ENCODE data around the gene TYW1. TPM values are rescaled to one million over a fixed set of nuclear protein-coding genes. Genes with fewer than 3 reads are reported as not detected.
"Not testable (repeated sequence)": the region's sequence is repeated elsewhere in the genome, so short reads cannot be mapped to it uniquely, and the experiment has no call there.

The TYW1 gene
- total RNA-seq, 1 donor from 2014 or later: 16.6 TPM

DNA sequence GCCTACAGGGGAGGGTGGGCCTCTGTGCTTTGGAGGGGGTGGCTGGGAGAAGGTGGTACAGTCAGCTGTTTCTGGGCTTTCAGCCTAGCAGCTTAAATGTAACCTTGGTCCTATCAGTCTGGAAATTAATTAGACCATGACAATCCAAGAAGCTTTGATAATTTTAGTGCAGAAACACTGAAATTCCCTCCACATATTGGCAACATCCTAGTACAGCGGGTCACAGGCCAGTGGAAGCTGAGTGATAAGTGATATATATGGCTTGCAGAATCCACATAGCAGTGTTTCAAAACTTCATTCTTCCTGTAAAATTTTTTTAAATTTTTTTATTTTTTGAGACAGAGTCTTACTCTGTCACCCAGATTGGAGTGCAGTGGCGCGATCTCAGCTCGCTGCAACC lies 212.6 kb downstream of the TYW1 start:
- Histone ChIP-seq H3K4me2 (ENCODE audit: low read length) (no peak overlapping the region), H3K9me3 (ENCODE audit: insufficient read depth, low read depth, low read length) (no peaks in the 10 kb centered on the region), H3K4me1 (ENCODE audit: insufficient read depth, low read length) (no peaks in the 10 kb centered on the region), H2AFZ (ENCODE audit: low read depth, low read length) (no peak overlapping the region), H3K36me3 (ENCODE audit: insufficient read depth, low read length) (no peaks in the 10 kb centered on the region), H3K9ac (ENCODE audit: low read length) (no peak overlapping the region), H3K27ac (ENCODE audit: low read depth, low read length) (no peak overlapping the region), H4K20me1 (ENCODE audit: insufficient read depth, low read length) (no peaks in the 10 kb centered on the region), H3K27me3 (ENCODE audit: insufficient read depth, low read length) (no peaks in the 10 kb centered on the region), H3K79me2 (ENCODE audit: insufficient read depth, low read length) (no peaks in the 10 kb centered on the region), H3K4me3 (ENCODE audit: insufficient read depth, low read depth, low read length) (no peak overlapping the region)
- Mint-ChIP-seq H3K27ac (ENCODE audit: unreplicated experiment) (no peak overlapping the region), H3K27me3 (ENCODE audit: low read depth, unreplicated experiment) (no peaks in the 10 kb centered on the region), H3K9me3 (ENCODE audit: unreplicated experiment) (peaks cover 1% of the 10 kb centered on the region), H3K36me3 (ENCODE audit: low read depth, unreplicated experiment) (peaks cover 14% of the 10 kb centered on the region), H3K4me3 (ENCODE audit: unreplicated experiment) (no peak overlapping the region), H3K4me1 (ENCODE audit: low read depth, unreplicated experiment) (no peaks in the 10 kb centered on the region)
- FAIRE-seq (peak; percentile 29), DNase-seq (ENCODE audit: low read depth) (no peak)
- TF ChIP-seq CTCF (IDR thresholded peaks at IDR 0.05; ENCODE audit: insufficient read depth, low read depth, low read length) (no peak), EZH2 (IDR thresholded peaks at IDR 0.05; ENCODE audit: insufficient read depth, low read length) (no peak)

GRCh38 chr7:67210567-67210966 lies 213.9 kb downstream of the TYW1 start:
- H3K4me1 Mint-ChIP-seq (ENCODE audit: low read depth, unreplicated experiment): no peaks in the 10 kb centered on the region
- TF ChIP-seq CTCF (IDR thresholded peaks at IDR 0.05; ENCODE audit: insufficient read depth, low read depth, low read length) (no peak), EZH2 (IDR thresholded peaks at IDR 0.05; ENCODE audit: insufficient read depth, low read length) (no peak)

GRCh38 chr7:67211650-67212330 lies 215.2 kb downstream of the TYW1 start:
- not testable (repeated sequence) for H3K9me3 Mint-ChIP-seq (ENCODE audit: unreplicated experiment); H2AFZ ChIP-seq (ENCODE audit: low read depth, low read length); H3K79me2 ChIP-seq (ENCODE audit: insufficient read depth, low read length); H3K9me3 ChIP-seq (ENCODE audit: insufficient read depth, low read depth, low read length); H3K27ac ChIP-seq (ENCODE audit: low read depth, low read length); H3K27me3 ChIP-seq (ENCODE audit: insufficient read depth, low read length); H3K4me2 ChIP-seq (ENCODE audit: low read length); H3K9ac ChIP-seq (ENCODE audit: low read length); H3K4me3 Mint-ChIP-seq (ENCODE audit: unreplicated experiment); H4K20me1 ChIP-seq (ENCODE audit: insufficient read depth, low read length); H3K27me3 Mint-ChIP-seq (ENCODE audit: low read depth, unreplicated experiment); H3K4me3 ChIP-seq (ENCODE audit: insufficient read depth, low read depth, low read length); FAIRE-seq; DNase-seq (ENCODE audit: low read depth); H3K4me1 Mint-ChIP-seq (ENCODE audit: low read depth, unreplicated experiment); H3K4me1 ChIP-seq (ENCODE audit: insufficient read depth, low read length); H3K27ac Mint-ChIP-seq (ENCODE audit: unreplicated experiment); H3K36me3 ChIP-seq (ENCODE audit: insufficient read depth, low read length)
- peaks cover 13% of the 10 kb centered on the region for H3K36me3 Mint-ChIP-seq (ENCODE audit: low read depth, unreplicated experiment)

More at GRCh38 chr7:67210567-67210966, 213.9 kb downstream of the TYW1 start:
- Histone ChIP-seq H3K9me3 (ENCODE audit: insufficient read depth, low read depth, low read length) (no peaks in the 10 kb centered on the region), H3K79me2 (ENCODE audit: insufficient read depth, low read length) (no peaks in the 10 kb centered on the region), H3K27ac (ENCODE audit: low read depth, low read length) (no peak overlapping the region), H2AFZ (ENCODE audit: low read depth, low read length) (no peak overlapping the region), H3K9ac (ENCODE audit: low read length) (no peak overlapping the region), H3K36me3 (ENCODE audit: insufficient read depth, low read length) (no peaks in the 10 kb centered on the region), H3K4me3 (ENCODE audit: insufficient read depth, low read depth, low read length) (no peak overlapping the region), H3K4me2 (ENCODE audit: low read length) (no peak overlapping the region), H3K4me1 (ENCODE audit: insufficient read depth, low read length) (no peaks in the 10 kb centered on the region), H4K20me1 (ENCODE audit: insufficient read depth, low read length) (no peaks in the 10 kb centered on the region), H3K27me3 (ENCODE audit: insufficient read depth, low read length) (no peaks in the 10 kb centered on the region)
- Mint-ChIP-seq H3K36me3 (ENCODE audit: low read depth, unreplicated experiment) (peaks cover 13% of the 10 kb centered on the region), H3K27ac (ENCODE audit: unreplicated experiment) (no peak overlapping the region), H3K27me3 (ENCODE audit: low read depth, unreplicated experiment) (no peaks in the 10 kb centered on the region), H3K4me3 (ENCODE audit: unreplicated experiment) (no peak overlapping the region), H3K9me3 (ENCODE audit: unreplicated experiment) (peaks cover 1% of the 10 kb centered on the region)
- no peak for DNase-seq (ENCODE audit: low read depth)
- FAIRE-seq: no peak

DNA sequence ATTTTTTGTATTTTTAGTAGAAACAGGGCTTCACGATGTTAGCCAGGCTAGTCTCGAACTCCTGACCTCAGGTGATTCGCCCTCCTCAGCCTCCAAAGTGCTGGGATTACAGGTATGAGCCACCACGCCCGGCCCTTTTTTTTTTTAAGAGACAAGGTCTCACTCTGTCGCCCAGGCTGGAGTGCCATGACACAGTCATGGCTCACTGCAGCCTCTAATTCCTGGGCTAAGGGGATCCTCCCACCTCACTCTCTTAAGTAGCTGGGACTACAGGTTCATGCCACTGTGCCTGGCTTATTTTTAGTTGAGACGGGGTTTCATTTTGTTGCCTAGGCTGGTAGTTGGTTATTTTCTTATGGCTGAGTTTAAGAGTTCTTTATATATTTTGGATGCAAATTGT lies 216.4 kb downstream of the TYW1 start:
- H3K9me3 ChIP-seq (ENCODE audit: insufficient read depth, low read depth, low read length); H3K36me3 ChIP-seq (ENCODE audit: insufficient read depth, low read length); DNase-seq (ENCODE audit: low read depth); H3K4me1 Mint-ChIP-seq (ENCODE audit: low read depth, unreplicated experiment); H3K27ac ChIP-seq (ENCODE audit: low read depth, low read length); H3K4me2 ChIP-seq (ENCODE audit: low read length); H3K27ac Mint-ChIP-seq (ENCODE audit: unreplicated experiment); H3K4me1 ChIP-seq (ENCODE audit: insufficient read depth, low read length); H3K4me3 ChIP-seq (ENCODE audit: insufficient read depth, low read depth, low read length); H3K9me3 Mint-ChIP-seq (ENCODE audit: unreplicated experiment); H3K79me2 ChIP-seq (ENCODE audit: insufficient read depth, low read length); FAIRE-seq; H3K9ac ChIP-seq (ENCODE audit: low read length); H3K27me3 Mint-ChIP-seq (ENCODE audit: low read depth, unreplicated experiment); H2AFZ ChIP-seq (ENCODE audit: low read depth, low read length); H3K27me3 ChIP-seq (ENCODE audit: insufficient read depth, low read length); H3K4me3 Mint-ChIP-seq (ENCODE audit: unreplicated experiment); H4K20me1 ChIP-seq (ENCODE audit: insufficient read depth, low read length): not testable (repeated sequence)
- peaks cover 13% of the 10 kb centered on the region for H3K36me3 Mint-ChIP-seq (ENCODE audit: low read depth, unreplicated experiment)

- not testable (repeated sequence) for H3K9me3 Mint-ChIP-seq (ENCODE audit: unreplicated experiment); H2AFZ ChIP-seq (ENCODE audit: low read depth, low read length); H3K4me3 Mint-ChIP-seq (ENCODE audit: unreplicated experiment); H3K36me3 ChIP-seq (ENCODE audit: insufficient read depth, low read length); H3K27me3 Mint-ChIP-seq (ENCODE audit: low read depth, unreplicated experiment); H3K27me3 ChIP-seq (ENCODE audit: insufficient read depth, low read length); H3K4me3 ChIP-seq (ENCODE audit: insufficient read depth, low read depth, low read length); H3K9me3 ChIP-seq (ENCODE audit: insufficient read depth, low read depth, low read length); H3K79me2 ChIP-seq (ENCODE audit: insufficient read depth, low read length); H3K9ac ChIP-seq (ENCODE audit: low read length); H4K20me1 ChIP-seq (ENCODE audit: insufficient read depth, low read length)
- Histone ChIP-seq H3K4me1 (ENCODE audit: insufficient read depth, low read length) (peaks cover 11% of the 10 kb centered on the region), H3K27ac (ENCODE audit: low read depth, low read length) (peak overlapping the region; percentile 12), H3K4me2 (ENCODE audit: low read length) (peak overlapping the region; percentile 46)
- peak; percentile 83 for DNase-seq (ENCODE audit: low read depth)
- Mint-ChIP-seq H3K27ac (ENCODE audit: unreplicated experiment) (peak overlapping the region; percentile 94), H3K4me1 (ENCODE audit: low read depth, unreplicated experiment) (peaks cover 15% of the 10 kb centered on the region), H3K36me3 (ENCODE audit: low read depth, unreplicated experiment) (peaks cover 18% of the 10 kb centered on the region)
- peak; percentile 52 for FAIRE-seq
Observed at GRCh38 chr7:67223551-67223950, 226.9 kb downstream of the TYW1 start.
